GM12865 (cell line): Measurements from ENCODE around the gene ELMO1.

Experiments used
- DNase-seq: peaks from one replicate; pipeline ENCODE4 v3.0.0; 2010; ENCODE audit warnings: low read depth
- H3K4me3 ChIP-seq: 2 replicates; pipeline ENCODE4 v1.5.1; 2011; ENCODE audit warnings: mild to moderate bottlenecking, low read depth, low read length, control low read depth
- TF ChIP-seq, protein P1 (sequence below): IDR thresholded peaks from 2 replicates; pipeline ENCODE4 v1.5.1; 2011; ENCODE audit warnings: low read length, control low read depth, low read depth, inconsistent platforms; ENCODE audit not compliant: insufficient read depth; ENCODE audit errors: missing control alignments

Gene ELMO1

DNA sequence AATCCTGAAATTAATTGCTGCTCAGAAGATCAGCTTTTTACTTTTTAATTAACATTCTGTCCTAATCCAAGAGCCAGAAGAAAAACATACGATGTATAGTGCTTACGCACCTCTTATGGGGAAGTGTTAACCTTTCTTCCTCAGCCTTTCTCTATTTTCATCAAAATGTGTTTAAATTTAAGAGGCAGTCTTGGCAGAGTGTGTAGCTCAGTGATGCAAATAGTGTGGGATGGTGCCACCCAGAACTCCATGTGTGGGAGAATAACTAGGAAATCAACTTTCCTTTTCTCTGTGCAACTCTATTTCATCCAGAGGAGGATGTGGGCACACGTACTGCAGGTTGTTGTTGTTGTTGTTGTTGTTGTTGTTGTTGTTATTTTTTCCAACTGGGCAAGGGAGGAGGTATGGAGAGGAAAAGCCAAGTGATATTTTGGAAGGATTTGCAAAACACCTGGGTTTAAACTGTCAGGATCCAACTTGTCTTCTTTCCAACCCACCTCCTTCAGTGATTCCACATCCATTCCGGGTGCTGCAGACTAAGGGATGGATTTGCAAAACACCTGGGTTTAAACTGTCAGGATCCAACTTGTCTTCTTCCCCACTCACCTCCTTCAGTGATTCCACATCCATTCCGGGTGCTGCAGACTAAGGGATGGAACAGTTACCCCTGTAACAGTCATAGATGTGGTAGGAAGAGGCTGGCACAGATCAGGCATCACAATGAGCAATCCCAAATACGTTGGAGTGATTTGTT, 19.8 kb downstream of the ELMO1 start:
- no peak overlapping the region for H3K4me3 ChIP-seq
- no peak for DNase-seq
- TF ChIP-seq, protein P1, sequence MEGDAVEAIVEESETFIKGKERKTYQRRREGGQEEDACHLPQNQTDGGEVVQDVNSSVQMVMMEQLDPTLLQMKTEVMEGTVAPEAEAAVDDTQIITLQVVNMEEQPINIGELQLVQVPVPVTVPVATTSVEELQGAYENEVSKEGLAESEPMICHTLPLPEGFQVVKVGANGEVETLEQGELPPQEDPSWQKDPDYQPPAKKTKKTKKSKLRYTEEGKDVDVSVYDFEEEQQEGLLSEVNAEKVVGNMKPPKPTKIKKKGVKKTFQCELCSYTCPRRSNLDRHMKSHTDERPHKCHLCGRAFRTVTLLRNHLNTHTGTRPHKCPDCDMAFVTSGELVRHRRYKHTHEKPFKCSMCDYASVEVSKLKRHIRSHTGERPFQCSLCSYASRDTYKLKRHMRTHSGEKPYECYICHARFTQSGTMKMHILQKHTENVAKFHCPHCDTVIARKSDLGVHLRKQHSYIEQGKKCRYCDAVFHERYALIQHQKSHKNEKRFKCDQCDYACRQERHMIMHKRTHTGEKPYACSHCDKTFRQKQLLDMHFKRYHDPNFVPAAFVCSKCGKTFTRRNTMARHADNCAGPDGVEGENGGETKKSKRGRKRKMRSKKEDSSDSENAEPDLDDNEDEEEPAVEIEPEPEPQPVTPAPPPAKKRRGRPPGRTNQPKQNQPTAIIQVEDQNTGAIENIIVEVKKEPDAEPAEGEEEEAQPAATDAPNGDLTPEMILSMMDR, result no peak

DNA sequence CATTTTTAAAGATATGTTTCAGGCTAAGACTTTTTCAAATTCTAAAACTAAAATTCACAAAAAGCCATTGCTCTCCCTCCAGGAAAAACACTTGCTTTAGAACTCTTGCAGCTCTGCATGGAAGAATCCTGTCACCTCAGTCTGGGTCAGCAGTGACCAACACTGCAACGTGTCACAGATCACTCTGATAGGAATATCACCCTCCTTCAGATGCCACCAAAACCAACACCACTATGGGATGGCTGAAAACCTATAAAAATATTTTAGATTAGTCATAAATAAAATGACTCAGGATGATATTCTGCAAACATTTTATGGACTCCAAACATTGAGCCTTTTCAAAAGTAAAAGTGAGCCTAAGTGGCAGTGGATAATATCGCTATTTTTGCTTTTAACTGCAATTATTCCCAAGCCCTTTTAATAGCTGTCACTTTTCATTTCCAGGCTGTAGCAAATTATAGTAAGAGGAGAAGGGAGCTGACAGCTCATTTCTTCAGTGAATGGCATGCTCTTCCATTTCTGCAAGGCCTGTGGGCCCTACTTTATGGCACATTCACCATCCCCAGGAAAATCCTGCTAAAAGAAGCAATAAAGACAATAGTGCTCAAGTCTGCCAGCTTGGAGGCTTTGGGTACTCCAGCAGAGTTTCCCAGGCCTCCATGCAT, 21.3 kb downstream of the ELMO1 start:
- no peak for DNase-seq

DNA sequence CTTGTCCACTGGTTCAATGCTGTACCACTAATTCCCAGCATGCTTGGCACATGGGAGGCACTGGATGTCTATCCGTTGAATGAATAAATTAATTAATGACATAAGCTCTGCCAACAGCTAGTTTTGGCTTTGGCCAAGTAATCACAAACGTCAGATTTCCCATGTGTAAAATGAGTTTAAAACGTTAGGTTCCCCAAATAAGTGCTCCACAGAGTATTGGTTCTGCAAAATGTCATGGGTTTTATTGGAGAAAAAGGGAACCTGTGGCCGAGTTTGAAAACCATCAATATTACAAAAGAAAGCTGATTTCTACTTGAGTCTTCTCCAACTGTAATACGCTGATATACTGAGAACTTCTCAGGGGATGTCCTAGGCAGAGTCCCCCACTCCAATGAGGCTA, 23.2 kb downstream of the ELMO1 start:
- TF ChIP-seq, protein P1, result no peak
- no peak for DNase-seq
- no peak overlapping the region for H3K4me3 ChIP-seq

More for the DNA sequence above, 21.3 kb downstream of the ELMO1 start:
- H3K4me3 ChIP-seq, result no peak overlapping the region
- TF ChIP-seq, protein P1, result no peak

DNA sequence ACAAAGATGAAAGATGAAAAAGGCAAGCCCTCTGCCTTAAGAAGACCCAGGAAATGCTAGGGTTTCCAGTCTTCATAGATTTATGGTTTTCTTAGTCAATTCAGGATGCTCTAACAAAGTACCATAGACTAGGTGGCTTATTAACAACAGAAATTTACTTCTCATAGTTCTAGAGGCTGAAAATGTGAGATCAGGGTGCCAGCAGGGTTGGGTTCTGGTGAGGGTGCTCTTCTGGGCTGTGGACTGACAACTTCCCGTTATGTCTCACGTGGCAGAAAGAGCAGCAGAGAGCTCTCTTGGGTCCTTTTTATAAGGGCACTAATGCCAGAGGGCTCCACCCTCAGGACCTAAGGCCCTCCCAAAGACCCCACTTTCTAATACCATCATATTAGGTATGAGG, 23.7 kb downstream of the ELMO1 start:
- TF ChIP-seq, protein P1, result no peak
- no peak overlapping the region for H3K4me3 ChIP-seq
- DNase-seq, result no peak

DNA sequence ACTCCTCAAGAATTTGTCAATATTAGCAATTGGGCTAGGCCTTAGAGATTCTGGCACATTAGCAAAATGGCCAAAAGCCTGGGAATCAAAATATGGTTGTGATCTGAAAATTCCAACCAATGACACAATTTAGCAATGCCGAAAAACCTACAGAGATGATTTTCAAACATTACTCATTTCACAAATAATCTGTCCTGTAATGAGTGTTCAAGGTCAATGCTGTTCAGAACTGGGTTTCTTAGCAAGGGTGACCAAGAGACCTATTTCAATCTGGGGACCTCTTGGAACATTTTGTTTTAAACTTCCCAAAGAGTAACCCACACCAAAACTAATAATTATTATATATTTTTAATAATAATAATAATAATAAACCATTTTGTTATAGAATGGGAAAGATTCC, 24.1 kb downstream of the ELMO1 start:
- H3K4me3 ChIP-seq, result no peak overlapping the region
- TF ChIP-seq, protein P1, result no peak
- DNase-seq, result no peak

DNA sequence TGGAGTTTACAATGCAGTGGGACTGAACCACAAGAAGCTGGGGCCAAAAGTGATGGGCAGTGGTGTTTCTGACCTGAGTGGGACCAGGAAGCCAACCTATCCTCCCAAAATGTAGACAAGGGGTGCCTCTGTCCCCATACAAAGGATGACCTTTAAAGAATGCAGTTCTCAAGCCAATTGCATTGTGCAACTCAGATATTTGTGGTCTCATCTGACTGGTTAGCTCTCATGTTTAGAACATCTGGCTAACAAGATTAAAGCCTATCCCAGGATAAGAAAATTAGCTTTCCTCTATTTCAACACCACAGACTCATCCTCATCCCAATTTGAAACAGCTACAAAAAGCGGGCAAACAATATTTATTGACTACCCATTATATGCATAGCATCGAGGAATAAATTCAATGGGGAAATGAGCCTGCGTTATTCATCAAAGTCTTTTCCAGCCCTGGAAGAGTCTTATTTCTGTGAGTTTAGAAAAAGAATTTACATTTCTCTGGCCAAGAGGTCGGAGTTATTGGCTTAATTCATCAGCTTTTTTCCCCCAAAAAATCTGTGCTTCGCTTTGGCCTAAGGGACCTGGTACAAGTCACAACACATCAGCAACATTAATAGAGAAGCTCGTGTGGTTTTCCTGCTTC, 26.7 kb downstream of the ELMO1 start:
- no peak for DNase-seq
- TF ChIP-seq, protein P1, result no peak

More for the DNA sequence above, 26.7 kb downstream of the ELMO1 start:
- no peak overlapping the region for H3K4me3 ChIP-seq
